Esophagus (tissue), 2 donors: ENCODE data around the gene TEX10. TPM values are rescaled to one million over a fixed set of nuclear protein-coding genes. Genes with fewer than 3 reads are reported as not detected.

Experiments used
- H3K27ac ChIP-seq, 2 donors: one replicate each; pipeline ENCODE4 v1.5.1; 2013; ENCODE audit warnings: low read depth in 2 of 2, mild to moderate bottlenecking in 2 of 2, inconsistent platforms in 1 of 2, low read length in 1 of 2, moderate library complexity in 1 of 2
- H3K27me3 ChIP-seq, 2 donors: one replicate each; pipeline ENCODE4 v1.6.1; 2013; ENCODE audit warnings: low read length in 2 of 2, control low read depth in 1 of 2, mild to moderate bottlenecking in 1 of 2; ENCODE audit not compliant: insufficient read depth in 2 of 2, control insufficient read depth in 1 of 2
- H3K36me3 ChIP-seq, 2 donors: one replicate each; pipeline ENCODE4 v1.6.1; 2013; ENCODE audit warnings: low read length in 1 of 2; ENCODE audit not compliant: control insufficient read depth in 2 of 2, insufficient read depth in 2 of 2
- H3K4me1 ChIP-seq, 2 donors: one replicate each; pipeline ENCODE4 v1.6.1; 2013; ENCODE audit warnings: low read length in 1 of 2; ENCODE audit not compliant: control insufficient read depth in 2 of 2, insufficient read depth in 2 of 2
- H3K4me3 ChIP-seq, 2 donors: one replicate each; pipeline ENCODE4 v1.5.1; 2013; ENCODE audit warnings: low read length in 2 of 2, mild to moderate bottlenecking in 2 of 2, low read depth in 1 of 2, moderate library complexity in 1 of 2
- H3K9me3 ChIP-seq, 2 donors: one replicate each; pipeline ENCODE4 v1.6.1; 2013; ENCODE audit warnings: mild to moderate bottlenecking in 2 of 2, low read depth in 1 of 2, low read length in 1 of 2, moderate library complexity in 1 of 2; ENCODE audit not compliant: control insufficient read depth in 2 of 2, insufficient read depth in 1 of 2
- WGBS, 2 donors: extraction: QIAGEN DNeasy Blood & Tissue Kit; methylation state at CpG; one replicate each; pipeline ENCODE4 v1.1.7; 2013; 5-methylcytosine and 5-hydroxymethylcytosine counted together
- polyA plus RNA-seq, 2 donors: library from polyadenylated mRNA; stranded (reverse); fragments of 200-250 nt; gene quantifications; one replicate each; pipeline ENCODE4 v1.2.3, GENCODE V29; 2013
- donor health status: healthy with polysubstance abuse.
- donor health status: Bipolar disorder and iron deficiency.

TEX10 gene
- polyA plus RNA-seq, 2 donors, result 3.1 to 6.9 TPM

DNA sequence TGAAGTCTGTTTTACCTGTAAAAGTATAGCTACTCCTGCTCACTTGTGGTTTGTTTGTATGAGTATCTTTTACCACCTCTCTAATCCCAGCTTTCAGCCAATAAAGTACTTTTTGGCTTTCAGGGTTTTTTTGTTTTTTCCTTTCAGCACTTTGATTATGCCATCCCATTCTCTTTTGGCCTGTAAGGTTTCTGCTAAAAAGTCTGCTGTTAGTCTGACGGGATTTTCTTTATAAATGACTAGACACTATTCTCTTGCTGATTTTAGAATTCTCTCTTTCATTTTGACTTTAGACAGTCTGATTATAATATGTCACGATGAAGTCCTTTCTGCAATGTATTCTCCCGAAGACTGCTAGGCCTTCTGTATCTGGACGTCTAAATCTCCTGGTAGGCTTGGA lies 37.2 kb downstream of the TEX10 start:
- no peaks in the 10 kb centered on the region for H3K9me3 ChIP-seq
- H3K27me3 ChIP-seq, result no peaks in the 10 kb centered on the region
- no peak overlapping the region for H3K27ac ChIP-seq
- no peak overlapping the region for H3K4me3 ChIP-seq
- no peaks in the 10 kb centered on the region for H3K4me1 ChIP-seq
- WGBS, 2 donors, result 91% methylated on average over 4 of the region's 4 CpGs
- peaks cover 2% of the 10 kb centered on the region in 2 donors for H3K36me3 ChIP-seq

DNA sequence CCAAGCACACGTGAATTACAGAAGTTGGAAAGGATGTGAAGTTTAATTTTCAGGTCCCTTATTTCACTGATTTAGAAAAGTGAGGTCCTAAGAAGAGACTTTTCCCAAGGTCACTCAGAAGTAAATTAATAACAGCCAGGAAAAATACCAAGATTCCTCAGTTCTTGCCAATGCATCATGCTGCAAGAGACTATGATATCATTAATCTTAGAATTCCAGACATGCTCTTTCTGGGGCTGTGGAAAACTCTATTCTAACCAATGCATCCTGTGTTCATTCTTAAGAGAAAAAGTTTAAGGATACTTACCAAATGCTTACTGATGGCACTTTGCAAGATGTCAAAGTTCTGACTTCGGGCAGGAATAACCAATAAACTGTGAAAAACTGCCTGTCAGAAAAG lies 42.8 kb downstream of the TEX10 start:
- Histone ChIP-seq H3K4me3 (no peak overlapping the region), H3K27me3 (no peaks in the 10 kb centered on the region), H3K36me3 (peaks cover 2% of the 10 kb centered on the region in 2 donors), H3K4me1 (no peaks in the 10 kb centered on the region), H3K27ac (no peak overlapping the region), H3K9me3 (no peaks in the 10 kb centered on the region)
- WGBS, 2 donors, result 89 to 91% methylated on average over 2 of the region's 2 CpGs

DNA sequence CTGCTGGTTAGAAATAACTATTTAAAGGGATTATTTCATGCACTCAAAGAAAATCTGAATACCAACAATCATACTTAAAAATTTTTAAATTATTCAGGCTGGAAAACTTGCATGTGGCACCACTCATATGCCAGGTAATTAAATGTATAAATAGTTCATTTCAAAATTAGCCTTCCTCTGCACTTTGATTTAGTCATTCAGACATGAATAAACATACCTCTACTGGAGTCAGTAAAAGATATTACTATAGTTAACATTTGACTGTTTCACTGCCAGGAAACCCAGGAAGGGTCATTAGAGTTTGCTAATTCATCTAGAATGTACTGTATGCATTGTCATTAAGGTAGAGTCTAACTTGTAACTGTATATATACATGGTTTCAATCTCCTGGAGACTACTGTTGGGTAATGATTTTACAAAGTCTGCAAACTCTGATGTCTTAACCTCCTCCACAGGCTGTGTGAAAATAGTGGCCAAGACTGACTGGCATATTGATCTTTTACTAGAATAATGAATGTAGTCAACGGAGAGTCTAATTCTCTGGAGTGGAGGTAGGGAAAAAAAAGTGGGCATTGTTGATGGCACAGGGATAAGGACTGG lies 43.7 kb downstream of the TEX10 start:
- no peaks in the 10 kb centered on the region for H3K9me3 ChIP-seq
- H3K27me3 ChIP-seq, result no peaks in the 10 kb centered on the region
- 74 to 82% methylated on average over 1 of the region's 1 CpG for WGBS, 2 donors
- H3K4me3 ChIP-seq, result no peak overlapping the region
- no peak overlapping the region for H3K27ac ChIP-seq
- peaks cover 2% of the 10 kb centered on the region in 2 donors for H3K36me3 ChIP-seq
- no peaks in the 10 kb centered on the region for H3K4me1 ChIP-seq

DNA sequence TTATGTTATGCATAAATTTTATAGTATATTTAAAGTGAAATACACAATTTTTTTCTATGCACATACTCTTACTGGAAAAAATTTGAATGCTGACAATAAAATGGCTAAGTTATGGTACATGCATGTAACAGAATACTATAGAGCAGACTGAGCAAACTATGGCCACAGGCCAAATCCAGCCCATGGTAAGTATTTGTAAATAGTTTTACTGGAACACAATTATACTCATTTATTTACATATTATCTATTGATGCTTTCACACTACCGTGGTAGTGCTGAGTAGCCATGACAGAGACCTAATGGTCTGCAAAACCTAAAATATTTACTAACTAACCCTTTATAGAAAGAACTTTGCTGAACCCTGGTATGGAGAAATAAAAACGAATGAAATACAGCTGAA lies 45.7 kb downstream of the TEX10 start:
- Histone ChIP-seq H3K36me3 (peaks cover 2 to 6% of the 10 kb centered on the region in 2 donors), H3K4me3 (no peak overlapping the region), H3K27ac (no peak overlapping the region), H3K27me3 (no peaks in the 10 kb centered on the region), H3K4me1 (no peaks in the 10 kb centered on the region), H3K9me3 (no peaks in the 10 kb centered on the region)
- WGBS, 2 donors, result 76 to 81% methylated on average over 2 of the region's 2 CpGs

DNA sequence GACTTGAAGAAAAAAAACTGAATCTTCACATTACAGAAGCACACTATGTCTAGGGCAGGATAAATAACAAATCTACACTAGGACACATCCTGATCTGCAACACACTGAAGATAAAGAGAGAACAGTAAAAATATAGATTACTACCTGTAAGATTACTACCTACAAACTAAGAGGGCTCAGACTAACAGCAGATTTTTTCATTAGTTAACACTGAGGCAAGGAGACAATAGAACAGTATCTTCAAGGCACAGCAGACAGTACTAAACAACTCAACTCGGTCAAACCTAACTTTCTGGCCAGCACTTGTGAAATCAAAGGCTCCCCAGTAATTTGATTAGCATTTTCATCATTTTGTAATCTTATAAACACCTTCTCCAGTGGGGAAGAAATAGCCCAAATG lies 46.5 kb downstream of the TEX10 start:
- Histone ChIP-seq H3K27ac (no peak overlapping the region), H3K36me3 (peaks cover 4 to 5% of the 10 kb centered on the region in 2 donors), H3K4me3 (no peak overlapping the region), H3K27me3 (no peaks in the 10 kb centered on the region), H3K9me3 (no peaks in the 10 kb centered on the region), H3K4me1 (no peaks in the 10 kb centered on the region)
- 95 to 100% methylated on average over 1 of the region's 1 CpG for WGBS, 2 donors

DNA sequence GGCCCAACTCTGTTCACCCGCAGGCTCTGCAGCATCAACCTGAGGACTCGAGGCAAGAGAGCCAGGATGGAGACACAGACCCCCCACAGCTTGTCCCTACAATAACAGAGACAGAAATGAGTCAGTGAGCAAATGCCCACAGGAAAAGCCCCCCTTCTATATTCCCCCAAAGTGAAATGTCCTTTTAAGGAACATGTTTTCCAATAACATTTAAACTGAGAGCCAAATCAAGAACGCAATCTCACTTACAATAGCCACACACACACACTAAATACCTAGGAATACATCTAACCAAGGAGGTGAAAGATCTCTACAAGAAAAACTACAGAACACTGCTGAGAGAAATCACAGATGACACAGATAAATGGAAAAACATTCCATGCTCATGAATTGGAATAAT lies 49.0 kb downstream of the TEX10 start:
- peaks cover 5 to 8% of the 10 kb centered on the region in 2 donors for H3K36me3 ChIP-seq
- no peak overlapping the region for H3K27ac ChIP-seq
- H3K9me3 ChIP-seq, result no peaks in the 10 kb centered on the region
- WGBS, 2 donors, result 93 to 98% methylated on average over 3 of the region's 3 CpGs
- no peak overlapping the region for H3K4me3 ChIP-seq
- H3K4me1 ChIP-seq, result no peaks in the 10 kb centered on the region
- H3K27me3 ChIP-seq, result no peaks in the 10 kb centered on the region

GRCh38 chr9:100298378-100298777 lies 54.4 kb downstream of the TEX10 start:
- H3K4me3 ChIP-seq, result no peak overlapping the region
- peaks cover under 1 to 19% of the 10 kb centered on the region in 2 donors for H3K36me3 ChIP-seq
- no peaks in the 10 kb centered on the region for H3K9me3 ChIP-seq
- WGBS, 2 donors, result 79 to 92% methylated on average over 3 of the region's 3 CpGs
- H3K4me1 ChIP-seq, result no peaks in the 10 kb centered on the region
- H3K27me3 ChIP-seq, result no peaks in the 10 kb centered on the region
- H3K27ac ChIP-seq, result no peak overlapping the region

- no peaks in the 10 kb centered on the region for H3K27me3 ChIP-seq
- no peaks in the 10 kb centered on the region for H3K9me3 ChIP-seq
- WGBS, 2 donors, result 82 to 92% methylated on average over 4 of the region's 4 CpGs
- no peak overlapping the region for H3K4me3 ChIP-seq
- peaks cover 0 to 26% of the 10 kb centered on the region in 2 donors for H3K36me3 ChIP-seq
- no peaks in the 10 kb centered on the region for H3K4me1 ChIP-seq
- no peak overlapping the region for H3K27ac ChIP-seq
Measured at GRCh38 chr9:100296407-100296806, 56.3 kb downstream of the TEX10 start.

DNA sequence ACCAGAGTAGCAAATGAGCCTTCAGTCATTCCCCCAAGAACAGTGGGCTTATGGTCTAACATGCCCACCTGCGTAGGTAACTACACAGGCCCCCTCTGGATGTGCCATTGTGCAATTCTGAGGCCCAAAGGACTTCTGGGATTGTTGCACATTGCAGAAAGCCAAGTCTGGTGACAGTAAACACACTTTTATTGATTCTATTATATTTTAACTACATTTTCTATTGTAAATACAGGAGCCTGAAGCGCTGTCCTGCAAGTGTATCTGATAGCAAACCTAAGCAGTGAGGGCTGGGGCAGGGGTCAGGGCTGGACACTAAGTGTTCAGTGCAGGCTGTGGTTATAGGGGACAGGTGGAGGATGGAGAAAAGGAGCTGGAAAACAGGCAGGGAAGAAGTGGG lies 57.5 kb downstream of the TEX10 start:
- Histone ChIP-seq H3K4me3 (no peak overlapping the region), H3K27me3 (no peaks in the 10 kb centered on the region), H3K9me3 (no peaks in the 10 kb centered on the region), H3K36me3 (peaks cover 0 to 19% of the 10 kb centered on the region in 2 donors), H3K4me1 (no peaks in the 10 kb centered on the region), H3K27ac (no peak overlapping the region)
- 92 to 97% methylated on average over 2 of the region's 2 CpGs for WGBS, 2 donors

DNA sequence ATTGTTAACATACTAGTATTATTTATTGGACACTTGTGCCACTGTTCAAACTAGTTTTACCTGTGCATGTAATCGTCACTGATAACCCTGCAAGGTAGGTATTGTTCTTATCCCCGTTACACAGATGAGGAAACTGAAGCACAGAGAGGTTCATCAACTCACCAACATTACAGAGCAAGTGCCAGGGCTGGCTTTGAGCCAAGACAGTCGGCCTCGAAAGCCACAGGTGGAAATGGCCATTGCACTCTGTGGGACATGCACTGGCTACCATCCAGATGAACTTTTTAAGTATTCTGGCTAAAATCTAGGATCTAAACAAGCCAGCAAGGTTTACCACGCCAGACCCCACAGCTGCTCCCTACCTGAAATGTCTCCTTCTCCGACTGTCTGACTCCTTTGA lies 57.9 kb downstream of the TEX10 start:
- WGBS, 2 donors, result 72 to 83% methylated on average over 6 of the region's 6 CpGs
- no peak overlapping the region for H3K27ac ChIP-seq
- H3K4me1 ChIP-seq, result no peaks in the 10 kb centered on the region
- no peak overlapping the region for H3K4me3 ChIP-seq
- peaks cover 0 to 19% of the 10 kb centered on the region in 2 donors for H3K36me3 ChIP-seq
- no peaks in the 10 kb centered on the region for H3K9me3 ChIP-seq
- H3K27me3 ChIP-seq, result no peaks in the 10 kb centered on the region
